ENCODE results near the gene ZNF217. TPM values are rescaled to one million over a fixed set of nuclear protein-coding genes. Genes with fewer than 3 reads are reported as not detected.

The ZNF217 gene
- total RNA-seq, 1 experiment from 2014 or later: 33.8 TPM

- Histone ChIP-seq H3K4me1 (ENCODE audit: control insufficient read depth in 1 of 2, insufficient read depth in 2 of 2, low read length in 2 of 2) (no peaks in the 10 kb centered on the region), H3K4me2 (ENCODE audit: low read length) (no peak overlapping the region), H3K9ac (ENCODE audit: low read length) (no peak overlapping the region), H3K27ac (ENCODE audit: low read depth, low read length) (no peak overlapping the region), H2AFZ (ENCODE audit: low read depth, low read length, poor library complexity, severe bottlenecking) (no peak overlapping the region), H3K79me2 (ENCODE audit: insufficient read depth, low read length) (no peaks in the 10 kb centered on the region), H3K9me2 (ENCODE audit: insufficient read depth) (no peaks in the 10 kb centered on the region), H3K36me3 (ENCODE audit: control insufficient read depth in 1 of 2, insufficient read depth in 2 of 2, low read length in 2 of 2) (no peaks in the 10 kb centered on the region), H3K9me3 (ENCODE audit: control insufficient read depth in 1 of 2, insufficient read depth in 1 of 2, low read depth in 1 of 2, low read length in 2 of 2) (no peaks in the 10 kb centered on the region), H3K4me3 (replicated peaks in 1 of 2; ENCODE audit: low read depth in 1 of 2, low read length in 2 of 2) (no peak overlapping the region), H3K27me3 (ENCODE audit: insufficient read depth, low read length) (no peaks in the 10 kb centered on the region), H4K20me1 (ENCODE audit: insufficient read depth) (no peaks in the 10 kb centered on the region)
- ChIA-PET CTCF (interaction anchor here (1.2 kb wide), 1 partner anchor 387 kb away, joined by 6 read pairs; no protein-coding TSS in a partner anchor), POLR2A (no interaction called here), RAD21 (ENCODE audit: low non-redundant PET in 1 of 2, low total read pairs in 2 of 2, uncharacterized antibody in 2 of 2, unreplicated experiment in 2 of 2) (no interaction called here)
- BruUV-seq (replicated peaks): no TSS peak
- intact Hi-C loops (cut with micrococcal nuclease): no loop called here
- TF ChIP-seq CBX3 (IDR thresholded peaks at IDR 0.05; ENCODE audit: low read depth) (no peak), ATF3 (IDR thresholded peaks at IDR 0.05) (no peak), MAX (IDR thresholded peaks at IDR 0.05) (no peak), YY1 (IDR thresholded peaks at IDR 0.05; ENCODE audit: extremely low read depth, insufficient replicate concordance, low read depth, low read length) (no peak), CEBPB (IDR thresholded peaks at IDR 0.05; ENCODE audit: low read depth) (no peak), TCF7L2 (IDR thresholded peaks at IDR 0.05; ENCODE audit: borderline replicate concordance, extremely low read depth, insufficient read depth, insufficient read length) (no peak), EZH2phosphoT487 (IDR thresholded peaks at IDR 0.05; ENCODE audit: borderline replicate concordance) (no peak), EGR1 (IDR thresholded peaks at IDR 0.05; ENCODE audit: low read depth) (no peak), EZH2 (IDR thresholded peaks at IDR 0.05) (no peak), SP1 (IDR thresholded peaks at IDR 0.05; ENCODE audit: low read depth) (no peak), ZBTB33 (IDR thresholded peaks at IDR 0.05; ENCODE audit: extremely low read depth, insufficient replicate concordance, low read length) (no peak), SRF (IDR thresholded peaks at IDR 0.05; ENCODE audit: low read depth) (no peak), ELF1 (IDR thresholded peaks at IDR 0.05; ENCODE audit: borderline replicate concordance, low read depth) (no peak), FOSL1 (IDR thresholded peaks at IDR 0.05; ENCODE audit: low read depth) (no peak), REST (IDR thresholded peaks at IDR 0.05; ENCODE audit: low read depth) (no peak)
- ATAC-seq: no peak
- no peak for DNase-seq (ENCODE audit: low read depth, low spot score)
These were observed 43.1 kb downstream of the ZNF217 start for GRCh38 chr20:53550280-53551187.
